ENCODE data around the gene KLHL35.

KLHL35 gene

DNA sequence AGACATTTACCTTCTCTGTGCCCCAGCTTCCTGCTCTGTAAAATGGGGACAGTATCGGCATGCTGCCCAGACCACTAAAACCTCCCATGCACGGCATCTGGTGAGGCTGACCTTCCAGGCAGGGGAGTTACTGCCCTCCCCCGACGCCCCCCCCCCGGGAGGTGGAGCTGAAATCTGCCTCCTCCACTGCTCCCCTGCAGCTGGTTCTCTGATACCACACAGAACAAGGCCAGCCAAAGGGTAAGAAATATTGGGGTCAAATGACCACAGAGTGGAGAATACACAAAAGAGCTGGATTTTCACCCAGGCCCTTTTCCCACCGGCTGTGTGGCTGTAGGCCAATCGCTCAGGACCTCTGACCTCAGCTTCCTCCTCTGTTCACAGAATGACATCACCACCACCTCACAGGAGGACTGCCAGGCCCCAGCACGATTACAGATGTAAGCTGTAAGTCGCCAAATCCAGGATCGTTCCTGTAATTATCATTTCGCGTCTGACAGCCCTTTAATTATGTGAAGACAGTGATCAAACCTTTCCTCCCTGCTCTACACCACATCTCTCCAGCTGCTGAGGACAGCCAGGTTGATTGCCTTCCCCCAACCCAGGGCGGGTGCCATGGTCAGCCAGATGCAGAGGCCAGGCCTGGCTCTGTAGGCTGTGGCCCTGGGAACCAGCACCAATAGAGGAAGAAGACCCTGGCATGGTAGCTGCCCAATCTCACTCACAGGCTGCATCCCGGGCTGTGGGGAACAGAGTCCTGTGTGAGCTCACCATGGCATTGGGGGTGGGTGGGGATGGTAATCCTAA lies 35.7 kb upstream of the KLHL35 start:
- no peak for DNase-seq

- no peak for DNase-seq
These were observed 34.9 kb upstream of the KLHL35 start for GRCh38 chr11:75467881-75468280.

GRCh38 chr11:75467311-75467710 lies 34.3 kb upstream of the KLHL35 start:
- DNase-seq, result no peak

DNA sequence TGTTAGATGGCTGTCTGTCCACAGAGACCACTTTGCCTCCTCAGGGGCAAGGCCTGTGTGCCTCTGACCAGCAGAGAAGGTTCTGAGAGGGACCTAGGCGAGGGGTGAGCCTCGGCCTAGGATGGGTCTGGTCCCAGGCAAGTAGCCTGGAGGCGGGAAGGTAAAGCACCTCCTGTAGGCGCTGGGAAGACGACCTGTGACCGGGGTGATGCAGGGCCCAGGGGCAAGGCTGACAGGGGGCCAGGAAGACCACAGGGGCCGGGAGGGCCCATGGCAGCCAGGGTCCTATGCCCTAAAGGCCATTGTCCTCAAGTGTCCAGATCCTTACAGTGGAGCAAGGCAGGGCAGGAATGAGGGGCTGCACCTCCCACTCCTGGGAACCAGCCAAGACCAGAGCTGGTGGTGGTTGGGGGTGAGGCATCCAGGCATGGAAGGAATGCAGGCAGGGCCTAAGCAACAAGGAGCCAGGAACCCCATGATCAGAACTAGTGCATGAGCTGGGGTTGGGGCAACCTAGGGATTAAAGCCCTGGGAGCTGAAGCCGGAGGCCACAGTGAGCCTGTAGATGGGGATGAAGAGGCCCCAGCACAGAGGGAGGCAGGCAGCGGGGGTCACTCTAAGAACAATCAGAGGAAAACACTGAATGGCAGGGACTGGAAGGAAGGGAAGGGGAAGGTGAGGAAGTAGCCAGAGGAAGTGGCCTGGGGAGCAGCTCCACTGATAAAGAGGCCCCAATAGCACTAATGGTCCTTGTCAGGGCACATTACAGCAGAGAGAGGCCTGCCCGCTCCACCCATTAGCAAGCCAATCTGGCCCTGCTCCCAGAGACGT lies 32.9 kb upstream of the KLHL35 start:
- no peak for DNase-seq

DNA sequence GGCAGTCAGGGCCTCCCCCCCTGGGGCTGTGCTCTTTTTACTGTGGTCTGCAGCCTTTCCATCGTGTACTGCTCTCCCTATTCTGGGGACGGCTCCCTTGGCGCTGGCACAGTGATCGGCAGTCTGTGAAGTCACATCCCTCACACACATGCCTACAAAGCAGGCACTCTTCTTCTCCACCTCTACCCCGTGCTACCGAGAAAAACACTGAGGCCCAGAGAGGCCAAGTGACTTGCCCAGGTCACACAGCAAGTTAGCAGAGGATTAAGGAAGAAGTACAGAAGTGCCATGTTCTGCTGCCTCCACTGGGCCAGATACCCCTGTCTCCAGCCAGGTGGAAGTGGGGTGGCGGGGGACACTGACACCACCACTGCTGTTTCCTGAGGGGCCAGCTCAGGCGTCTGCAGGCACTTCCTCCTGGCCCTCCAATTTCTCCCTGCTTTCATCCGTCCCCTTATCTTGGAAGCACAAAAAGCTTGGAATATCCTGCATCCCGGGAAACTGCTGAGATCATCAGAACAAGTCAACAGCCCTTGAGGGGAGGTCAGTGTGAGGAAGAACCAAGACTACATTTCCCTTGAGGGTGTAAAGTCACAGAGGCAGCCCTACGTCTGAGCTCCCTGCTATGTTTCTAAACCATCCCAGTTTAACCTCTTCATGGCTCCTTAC lies 30.2 kb upstream of the KLHL35 start:
- DNase-seq, result no peak

DNA sequence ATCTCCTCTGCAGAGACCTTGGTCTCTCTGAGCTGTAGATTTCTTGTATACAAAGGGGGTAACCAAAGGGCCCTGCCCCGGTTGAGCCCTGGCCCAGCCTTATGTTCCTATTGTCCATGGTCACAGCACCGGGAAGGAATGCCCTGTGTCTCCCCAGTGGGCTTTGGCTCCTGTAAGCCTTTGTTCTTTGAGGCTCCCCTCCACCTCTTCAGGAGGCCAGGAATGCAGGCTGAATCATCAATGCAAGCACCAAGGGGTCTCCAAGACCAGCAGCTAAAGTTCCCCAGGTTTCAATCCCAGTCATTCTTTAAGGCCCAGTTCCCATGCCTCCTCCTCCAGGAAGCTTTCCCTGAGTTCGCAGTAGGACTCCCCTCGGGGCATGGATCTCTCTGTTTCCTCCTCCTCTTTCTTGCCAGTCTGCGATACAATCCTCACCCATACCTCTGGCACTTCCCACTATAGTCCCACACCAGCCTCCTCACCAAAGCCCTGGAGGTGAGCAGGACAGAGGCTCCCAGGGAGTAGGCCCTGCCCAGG lies 29.2 kb upstream of the KLHL35 start:
- DNase-seq, result no peak

GRCh38 chr11:75461151-75461550 lies 28.1 kb upstream of the KLHL35 start:
- DNase-seq, result no peak

- no peak for DNase-seq
These were observed 23.7 kb upstream of the KLHL35 start for GRCh38 chr11:75456596-75457183.

GRCh38 chr11:75454987-75455386 lies 22.0 kb upstream of the KLHL35 start:
- no peak for DNase-seq

DNA sequence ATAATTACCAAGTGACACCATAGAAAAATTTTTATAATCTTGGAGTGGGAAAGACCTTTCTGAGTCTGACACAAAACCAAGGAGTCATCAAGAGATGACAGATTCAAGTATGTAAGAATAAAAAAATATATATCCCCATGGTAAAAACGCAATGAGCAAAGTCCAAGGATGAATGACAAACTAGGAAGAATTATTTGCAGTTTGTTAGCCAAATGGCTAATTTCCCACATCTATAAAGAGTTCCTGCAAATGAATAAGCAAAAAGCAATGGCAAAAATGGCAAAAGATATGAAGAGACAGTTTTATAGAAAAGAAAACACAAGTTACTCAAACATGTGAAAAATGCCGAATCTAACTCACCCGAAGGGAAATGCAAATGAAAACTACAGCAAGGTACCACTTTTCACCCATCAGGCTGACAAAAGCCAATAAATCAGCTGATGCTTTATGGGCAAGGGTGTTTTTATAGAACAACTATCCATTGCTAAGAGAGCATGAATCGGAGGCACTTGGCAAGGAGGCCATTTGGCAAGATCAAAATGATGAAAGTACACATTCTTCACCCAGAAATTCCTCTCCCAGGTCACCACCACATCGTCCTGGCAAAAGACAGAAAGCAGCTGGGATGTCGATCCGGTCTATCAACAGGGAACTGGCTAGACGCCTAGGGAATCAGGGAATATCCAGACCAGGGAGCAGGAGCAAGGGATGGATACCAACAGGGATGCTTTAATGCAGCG lies 21.1 kb upstream of the KLHL35 start:
- DNase-seq, result no peak

DNA sequence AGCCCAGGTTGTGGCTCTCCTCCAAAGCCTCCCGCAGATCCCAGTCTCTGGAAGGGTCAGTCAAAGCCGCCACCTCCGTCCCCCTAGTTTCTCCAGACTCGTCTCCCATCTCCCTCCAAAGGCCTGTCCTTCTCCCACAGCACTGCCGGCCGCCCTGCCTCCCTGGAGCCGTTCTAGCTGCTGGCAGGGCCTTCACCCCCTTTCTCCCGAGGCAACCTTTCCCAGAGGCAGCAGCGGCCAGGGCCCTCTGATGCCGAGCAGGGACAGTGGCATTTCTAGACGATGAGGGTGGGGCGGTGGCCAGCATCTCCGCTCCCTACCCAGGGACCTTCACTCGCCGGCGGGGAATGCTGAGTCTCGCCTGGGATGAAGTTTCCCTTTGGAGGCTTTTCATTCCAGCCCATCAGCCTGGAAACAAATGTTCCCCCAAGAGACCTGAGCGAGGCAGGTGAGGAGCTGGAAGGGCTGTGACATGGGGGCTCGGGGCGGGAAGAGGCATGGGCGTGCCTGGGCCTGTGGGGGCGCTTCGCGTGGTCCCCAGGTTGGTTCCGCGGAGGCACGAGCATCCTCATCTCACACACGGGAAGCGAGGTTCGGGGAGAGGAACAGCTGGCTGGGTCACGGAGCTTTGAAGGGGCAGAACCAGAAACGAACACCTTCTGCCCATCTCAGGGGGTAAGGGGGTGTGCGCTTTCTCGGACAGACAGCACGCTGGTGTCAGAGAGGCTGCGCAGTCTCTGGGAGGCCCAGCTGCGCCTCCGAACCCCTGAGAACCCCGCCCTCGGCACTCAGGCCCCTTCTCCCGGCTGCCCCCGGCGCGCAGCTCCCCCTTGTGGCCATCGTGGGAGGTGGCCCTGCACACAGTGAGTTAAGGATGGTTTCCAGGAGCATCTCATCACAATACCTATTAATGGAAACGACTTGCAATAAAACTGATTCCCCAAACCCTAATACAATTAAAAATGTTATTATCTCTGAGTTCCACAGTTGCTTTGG lies 18.1 kb upstream of the KLHL35 start:
- DNase-seq, result no peak

DNA sequence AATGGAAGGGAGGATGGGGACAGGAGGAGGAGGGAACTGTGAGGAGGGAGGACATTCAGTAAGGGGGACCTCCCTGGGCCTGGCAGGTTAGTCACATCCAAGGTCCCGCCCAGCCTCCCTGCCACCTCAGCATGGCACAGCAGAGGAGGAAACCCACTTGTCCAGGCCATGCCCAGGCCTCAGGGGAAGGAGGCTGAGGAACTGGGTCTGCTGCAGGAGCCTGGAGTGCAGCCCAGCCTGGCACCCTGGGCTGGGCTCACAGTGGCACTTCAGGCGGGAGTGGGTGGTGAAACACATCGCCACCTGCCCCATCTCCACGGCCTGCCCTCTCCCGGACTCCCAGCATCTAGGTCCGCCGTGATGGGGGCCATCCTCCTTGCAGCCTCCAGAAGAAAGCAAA lies 17.2 kb upstream of the KLHL35 start:
- no peak for DNase-seq

GRCh38 chr11:75449776-75450175 lies 16.8 kb upstream of the KLHL35 start:
- DNase-seq, result no peak

- DNase-seq, result no peak
These were observed 16.3 kb upstream of the KLHL35 start for GRCh38 chr11:75449271-75449670.

- DNase-seq, result no peak
These were observed 14.4 kb upstream of the KLHL35 start for GRCh38 chr11:75447415-75447814.

- DNase-seq, result no peak
These were observed 12.4 kb upstream of the KLHL35 start for GRCh38 chr11:75445315-75445953.

GRCh38 chr11:75443043-75443442 lies 10.0 kb upstream of the KLHL35 start:
- no peak for DNase-seq

GRCh38 chr11:75442161-75442885 lies 9.3 kb upstream of the KLHL35 start:
- DNase-seq, result no peak

GRCh38 chr11:75441804-75442132 lies 8.8 kb upstream of the KLHL35 start:
- DNase-seq, result no peak

All from DMS153 (cell line).